ENCODE data around the gene TESK2.

The TESK2 gene

DNA sequence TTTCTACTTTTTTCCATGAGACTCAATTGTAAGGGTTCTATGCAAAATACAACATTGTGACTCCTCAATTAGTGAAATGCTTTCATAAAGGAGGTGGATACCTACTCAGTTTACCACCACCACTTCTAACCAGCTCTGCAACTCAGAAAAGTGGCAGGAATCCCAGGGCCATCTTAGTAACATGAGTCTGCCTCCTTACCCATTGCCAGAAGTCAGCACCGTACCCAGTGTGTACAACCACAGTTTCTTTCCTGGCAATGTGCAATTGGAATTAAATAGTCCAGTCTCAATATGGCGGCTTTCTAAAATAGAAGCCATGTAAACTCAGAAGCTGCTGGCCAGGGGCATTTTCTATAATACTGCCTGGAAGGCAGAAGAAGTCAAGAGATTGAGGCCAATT is 32.1 kb downstream of the TESK2 start:
- no peaks in the 10 kb centered on the region for H3K4me1 ChIP-seq (ENCODE audit: control insufficient read depth, insufficient read depth, low read length)
- no peaks in the 10 kb centered on the region for H3K36me3 ChIP-seq (ENCODE audit: insufficient read depth, low read length)
- H3K27me3 ChIP-seq (ENCODE audit: control insufficient read depth, insufficient read depth, low read length): no peaks in the 10 kb centered on the region
- H3K9ac ChIP-seq (ENCODE audit: low read depth, low read length): no peak overlapping the region
- H3K9me3 ChIP-seq (replicated peaks; ENCODE audit: low read length): no peaks in the 10 kb centered on the region
- H3K4me3 ChIP-seq (ENCODE audit: low read length): no peak overlapping the region
- no peak overlapping the region for H3K4me2 ChIP-seq (ENCODE audit: low read length)

DNA sequence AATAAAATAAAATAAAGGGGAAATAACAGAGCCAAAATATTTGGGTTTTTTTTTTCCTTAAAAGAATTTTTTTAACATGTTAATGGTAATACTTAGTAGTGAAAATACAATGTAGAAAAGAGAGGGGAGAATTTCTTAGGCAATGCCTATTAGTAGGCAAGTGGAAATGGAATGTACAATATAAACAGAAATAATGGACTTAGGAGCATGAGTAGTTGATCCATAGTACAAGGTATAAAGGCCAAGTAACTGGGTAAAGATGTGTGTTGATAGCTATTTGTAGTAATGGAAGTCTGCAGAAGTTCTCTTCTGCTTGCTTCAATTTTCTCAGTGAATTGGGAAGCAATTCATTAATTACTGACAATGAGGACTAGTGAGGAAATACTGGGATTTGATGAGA is 34.4 kb downstream of the TESK2 start:
- H3K4me3 ChIP-seq (ENCODE audit: low read length): no peak overlapping the region

DNA sequence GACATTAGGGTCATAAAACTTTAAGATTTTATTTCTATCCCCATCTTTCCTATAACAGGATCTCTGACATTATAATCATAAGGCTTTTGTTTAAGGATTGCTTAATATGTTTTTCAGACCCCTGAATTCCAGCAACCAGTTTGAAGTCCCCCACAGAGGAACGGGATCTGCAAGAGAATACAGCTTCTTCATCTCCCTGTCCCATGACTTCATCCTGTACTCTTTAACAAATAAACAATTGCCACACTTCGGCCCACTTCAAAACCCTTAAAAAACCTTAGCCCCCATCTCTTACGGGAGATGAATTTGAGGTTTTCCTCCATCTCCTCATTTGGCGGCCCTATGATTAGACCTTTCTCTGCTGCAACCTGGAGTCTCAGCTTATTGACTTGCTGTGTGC is 35.8 kb downstream of the TESK2 start:
- Histone ChIP-seq H3K27me3 (ENCODE audit: control insufficient read depth, insufficient read depth, low read length) (no peaks in the 10 kb centered on the region), H3K36me3 (ENCODE audit: insufficient read depth, low read length) (no peaks in the 10 kb centered on the region), H3K4me3 (ENCODE audit: low read length) (no peak overlapping the region), H3K4me1 (ENCODE audit: control insufficient read depth, insufficient read depth, low read length) (no peaks in the 10 kb centered on the region), H3K9ac (ENCODE audit: low read depth, low read length) (no peak overlapping the region), H3K4me2 (ENCODE audit: low read length) (no peak overlapping the region), H3K9me3 (replicated peaks; ENCODE audit: low read length) (no peaks in the 10 kb centered on the region)

More for the DNA sequence above, 34.4 kb downstream of the TESK2 start:
- H3K9ac ChIP-seq (ENCODE audit: low read depth, low read length): no peak overlapping the region
- H3K4me1 ChIP-seq (ENCODE audit: control insufficient read depth, insufficient read depth, low read length): no peaks in the 10 kb centered on the region
- no peaks in the 10 kb centered on the region for H3K9me3 ChIP-seq (replicated peaks; ENCODE audit: low read length)
- no peaks in the 10 kb centered on the region for H3K36me3 ChIP-seq (ENCODE audit: insufficient read depth, low read length)
- no peaks in the 10 kb centered on the region for H3K27me3 ChIP-seq (ENCODE audit: control insufficient read depth, insufficient read depth, low read length)
- no peak overlapping the region for H3K4me2 ChIP-seq (ENCODE audit: low read length)

DNA sequence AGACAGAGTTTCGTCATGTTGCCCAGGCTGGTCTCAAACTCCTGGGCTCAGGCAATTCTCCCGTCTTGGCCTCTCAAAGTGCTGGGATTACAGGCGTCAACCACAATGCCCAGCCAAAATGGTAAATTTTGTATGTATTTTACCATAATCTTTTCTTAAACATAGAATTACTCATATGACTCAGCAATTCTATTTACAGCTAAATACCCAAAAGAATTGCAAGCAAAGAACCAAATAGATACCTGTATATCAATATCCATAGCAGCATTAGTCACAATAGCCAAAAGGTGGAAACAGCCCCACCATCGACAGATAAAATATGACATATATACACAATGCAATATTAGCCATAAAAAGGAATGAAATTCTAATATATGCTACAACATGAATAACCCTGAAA is 36.5 kb downstream of the TESK2 start:
- Histone ChIP-seq H3K36me3 (ENCODE audit: insufficient read depth, low read length) (no peaks in the 10 kb centered on the region), H3K9ac (ENCODE audit: low read depth, low read length) (no peak overlapping the region), H3K27me3 (ENCODE audit: control insufficient read depth, insufficient read depth, low read length) (no peaks in the 10 kb centered on the region), H3K4me2 (ENCODE audit: low read length) (no peak overlapping the region), H3K4me1 (ENCODE audit: control insufficient read depth, insufficient read depth, low read length) (no peaks in the 10 kb centered on the region), H3K9me3 (replicated peaks; ENCODE audit: low read length) (no peaks in the 10 kb centered on the region), H3K4me3 (ENCODE audit: low read length) (no peak overlapping the region)

DNA sequence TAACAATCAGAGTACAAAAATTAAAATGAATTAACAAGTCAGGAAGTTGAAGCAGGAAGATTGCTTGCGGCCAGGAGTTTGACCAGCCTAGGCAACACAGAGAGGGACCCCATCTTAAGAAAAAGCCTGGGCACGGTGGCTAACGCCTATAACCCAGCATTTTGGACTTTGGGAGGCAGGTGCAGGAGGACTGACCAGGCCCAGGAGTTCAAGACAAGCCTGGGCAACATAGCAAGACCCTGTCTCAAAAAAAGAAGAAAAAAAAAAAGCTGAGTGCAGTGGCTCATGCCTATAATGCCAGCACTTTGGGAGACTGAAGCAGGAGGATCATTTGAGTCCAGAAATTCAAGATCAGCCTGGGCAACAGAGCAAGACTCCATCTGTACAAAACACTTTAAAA is 38.5 kb downstream of the TESK2 start:
- no peak overlapping the region for H3K4me3 ChIP-seq (ENCODE audit: low read length)
- H3K27me3 ChIP-seq (ENCODE audit: control insufficient read depth, insufficient read depth, low read length): no peaks in the 10 kb centered on the region
- H3K9ac ChIP-seq (ENCODE audit: low read depth, low read length): no peak overlapping the region
- no peak overlapping the region for H3K4me2 ChIP-seq (ENCODE audit: low read length)
- H3K9me3 ChIP-seq (replicated peaks; ENCODE audit: low read length): no peaks in the 10 kb centered on the region
- H3K36me3 ChIP-seq (ENCODE audit: insufficient read depth, low read length): no peaks in the 10 kb centered on the region
- H3K4me1 ChIP-seq (ENCODE audit: control insufficient read depth, insufficient read depth, low read length): no peaks in the 10 kb centered on the region

DNA sequence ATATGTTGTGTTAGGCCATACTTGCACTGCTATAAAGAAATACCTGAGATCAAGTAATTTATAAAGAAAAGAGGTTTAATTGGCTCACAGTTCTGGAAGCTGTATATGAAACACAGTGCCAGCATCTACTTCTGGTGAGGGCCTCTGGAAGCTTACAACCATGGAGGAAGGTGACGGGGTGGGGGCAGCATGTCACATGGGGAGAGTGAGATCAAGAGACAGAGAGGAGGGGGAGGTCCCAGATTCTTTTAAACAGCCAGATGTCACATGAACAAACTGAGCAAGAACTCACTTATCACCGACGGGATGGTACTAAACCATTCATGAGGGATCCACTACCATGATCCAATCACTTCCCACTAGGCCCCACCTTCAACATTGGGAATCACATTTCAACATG is 42.6 kb downstream of the TESK2 start:
- H3K4me1 ChIP-seq (ENCODE audit: control insufficient read depth, insufficient read depth, low read length): no peaks in the 10 kb centered on the region
- H3K9me3 ChIP-seq (replicated peaks; ENCODE audit: low read length): no peaks in the 10 kb centered on the region
- H3K27me3 ChIP-seq (ENCODE audit: control insufficient read depth, insufficient read depth, low read length): no peaks in the 10 kb centered on the region
- H3K4me3 ChIP-seq (ENCODE audit: low read length): no peak overlapping the region
- H3K4me2 ChIP-seq (ENCODE audit: low read length): no peak overlapping the region
- no peaks in the 10 kb centered on the region for H3K36me3 ChIP-seq (ENCODE audit: insufficient read depth, low read length)
- no peak overlapping the region for H3K9ac ChIP-seq (ENCODE audit: low read depth, low read length)

DNA sequence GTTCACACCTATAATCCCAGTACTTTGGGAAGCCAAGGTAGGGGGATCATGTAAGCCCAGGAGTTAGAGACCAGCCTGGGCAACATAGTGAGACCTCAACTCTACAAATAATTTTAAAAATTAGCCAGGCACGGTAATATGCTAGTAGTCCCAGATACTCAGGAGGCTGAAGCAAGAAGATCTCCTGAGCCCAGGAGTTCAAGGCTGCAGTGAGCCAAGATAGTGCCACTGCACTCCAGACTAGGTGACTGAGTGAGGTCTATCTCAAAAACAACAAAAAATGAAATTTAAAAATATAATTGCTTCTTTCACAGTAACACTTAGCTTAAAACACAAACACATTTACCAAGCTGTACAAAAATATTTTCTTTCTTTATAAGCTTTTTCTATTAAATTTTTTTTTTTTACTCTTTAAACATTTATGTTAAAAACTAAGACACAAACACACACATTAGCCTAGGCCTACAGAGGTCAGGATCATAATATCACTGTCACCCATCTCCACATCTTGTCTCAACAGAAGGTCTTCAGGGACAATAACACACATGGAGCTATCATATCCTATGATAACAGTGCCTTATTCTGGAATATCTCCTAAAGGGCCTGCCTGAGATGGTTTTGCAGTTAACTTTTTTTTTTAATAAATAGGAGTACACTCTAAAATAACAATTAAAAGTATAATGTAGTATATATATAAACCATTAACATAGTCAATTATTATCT is 43.9 kb downstream of the TESK2 start:
- no peaks in the 10 kb centered on the region for H3K27me3 ChIP-seq (ENCODE audit: control insufficient read depth, insufficient read depth, low read length)
- no peak overlapping the region for H3K9ac ChIP-seq (ENCODE audit: low read depth, low read length)
- H3K4me3 ChIP-seq (ENCODE audit: low read length): no peak overlapping the region
- no peaks in the 10 kb centered on the region for H3K36me3 ChIP-seq (ENCODE audit: insufficient read depth, low read length)
- peaks cover 4% of the 10 kb centered on the region for H3K4me1 ChIP-seq (ENCODE audit: control insufficient read depth, insufficient read depth, low read length)
- no peaks in the 10 kb centered on the region for H3K9me3 ChIP-seq (replicated peaks; ENCODE audit: low read length)
- no peak overlapping the region for H3K4me2 ChIP-seq (ENCODE audit: low read length)

DNA sequence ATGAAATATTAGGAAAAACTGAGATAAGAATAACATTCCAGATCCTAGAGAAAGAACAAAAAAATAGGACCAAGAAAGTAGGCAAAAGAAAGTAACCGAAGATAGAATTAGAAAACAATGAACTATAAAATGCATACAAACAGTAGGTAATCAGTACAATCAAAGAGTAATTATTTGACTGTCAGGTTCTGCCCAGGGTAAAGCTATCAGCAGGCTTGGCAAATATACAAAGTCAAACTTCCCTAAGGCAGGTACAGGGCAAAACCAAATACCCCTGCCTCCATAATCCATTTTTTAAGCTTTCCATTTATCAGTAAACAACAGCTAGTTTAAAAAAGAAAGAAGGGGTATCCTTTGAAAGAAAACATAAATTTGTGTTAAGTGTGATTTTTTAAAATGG is 44.4 kb downstream of the TESK2 start:
- Histone ChIP-seq H3K36me3 (ENCODE audit: insufficient read depth, low read length) (no peaks in the 10 kb centered on the region), H3K9me3 (replicated peaks; ENCODE audit: low read length) (no peaks in the 10 kb centered on the region), H3K4me3 (ENCODE audit: low read length) (no peak overlapping the region), H3K4me2 (ENCODE audit: low read length) (no peak overlapping the region), H3K27me3 (ENCODE audit: control insufficient read depth, insufficient read depth, low read length) (no peaks in the 10 kb centered on the region), H3K4me1 (ENCODE audit: control insufficient read depth, insufficient read depth, low read length) (peaks cover 4% of the 10 kb centered on the region), H3K9ac (ENCODE audit: low read depth, low read length) (no peak overlapping the region)

DNA sequence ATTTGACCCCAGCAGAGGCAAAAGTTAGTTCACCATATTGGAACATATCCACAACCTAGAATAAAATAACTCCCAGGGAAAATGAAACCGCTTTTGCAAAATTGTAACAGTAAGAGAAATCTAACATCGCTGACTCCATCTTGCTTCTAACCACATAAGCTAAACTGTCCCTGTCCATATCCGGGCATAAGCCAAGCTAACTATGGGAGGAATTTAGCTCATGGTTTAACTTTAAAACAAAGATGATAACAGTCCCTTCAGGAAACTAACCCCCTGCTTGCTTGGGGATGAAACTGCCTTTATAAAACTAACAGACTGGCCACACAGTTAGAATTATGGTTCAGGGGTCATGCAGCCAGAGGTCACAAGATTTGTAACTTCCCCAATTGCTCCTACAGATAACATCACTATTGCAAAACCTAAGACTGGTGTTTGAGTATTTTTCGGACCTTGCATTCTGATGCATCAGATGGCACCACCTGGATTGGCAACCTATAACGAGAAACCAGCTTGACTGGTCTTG is 46.3 kb downstream of the TESK2 start:
- peaks cover 4% of the 10 kb centered on the region for H3K4me1 ChIP-seq (ENCODE audit: control insufficient read depth, insufficient read depth, low read length)
- H3K36me3 ChIP-seq (ENCODE audit: insufficient read depth, low read length): no peaks in the 10 kb centered on the region
- H3K27me3 ChIP-seq (ENCODE audit: control insufficient read depth, insufficient read depth, low read length): no peaks in the 10 kb centered on the region
- H3K9ac ChIP-seq (ENCODE audit: low read depth, low read length): no peak overlapping the region
- H3K4me2 ChIP-seq (ENCODE audit: low read length): no peak overlapping the region
- no peak overlapping the region for H3K4me3 ChIP-seq (ENCODE audit: low read length)
- no peaks in the 10 kb centered on the region for H3K9me3 ChIP-seq (replicated peaks; ENCODE audit: low read length)

DNA sequence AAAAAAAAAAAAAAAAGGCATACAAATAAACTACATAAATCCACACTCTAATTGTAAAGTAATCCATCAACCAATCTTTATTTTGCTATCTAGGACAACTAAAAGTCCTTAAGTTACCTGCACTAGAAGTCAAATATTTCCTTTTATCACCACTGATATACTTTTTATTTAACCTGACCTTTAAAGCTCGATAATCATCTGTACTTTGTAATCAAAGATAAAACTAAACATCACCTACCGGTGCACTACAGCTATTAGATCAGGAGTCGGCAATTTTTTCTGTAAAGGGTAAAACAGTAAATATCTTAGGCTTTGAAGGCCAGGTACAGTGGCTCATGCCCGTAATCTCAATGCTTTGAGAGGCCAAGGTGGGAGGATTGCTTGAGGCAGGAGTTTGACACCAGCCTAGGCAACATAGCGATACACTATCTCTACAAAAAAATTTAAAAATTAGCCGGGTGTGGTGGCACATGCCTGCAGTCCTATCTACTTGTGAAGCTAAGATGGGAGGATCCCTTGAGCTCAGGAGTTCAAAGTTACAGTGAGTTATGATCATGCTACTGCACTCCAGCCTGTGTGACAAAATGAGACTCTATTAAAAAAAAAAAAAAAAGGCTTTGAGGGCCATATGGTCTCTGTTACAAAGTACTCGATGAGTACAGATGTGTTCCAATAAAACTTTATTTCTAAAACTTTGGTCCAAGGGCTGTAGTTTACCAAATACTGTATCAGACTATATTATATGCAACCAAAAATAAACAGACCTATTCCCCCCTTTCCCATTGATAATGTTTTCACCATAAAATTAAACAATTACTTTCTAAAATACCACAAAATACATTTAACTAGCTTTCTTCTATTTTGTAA is 47.1 kb downstream of the TESK2 start:
- Histone ChIP-seq H3K27me3 (ENCODE audit: control insufficient read depth, insufficient read depth, low read length) (no peaks in the 10 kb centered on the region), H3K36me3 (ENCODE audit: insufficient read depth, low read length) (no peaks in the 10 kb centered on the region), H3K4me3 (ENCODE audit: low read length) (no peak overlapping the region), H3K9ac (ENCODE audit: low read depth, low read length) (no peak overlapping the region), H3K4me2 (ENCODE audit: low read length) (no peak overlapping the region), H3K9me3 (replicated peaks; ENCODE audit: low read length) (no peaks in the 10 kb centered on the region), H3K4me1 (ENCODE audit: control insufficient read depth, insufficient read depth, low read length) (peaks cover 4% of the 10 kb centered on the region)

DNA sequence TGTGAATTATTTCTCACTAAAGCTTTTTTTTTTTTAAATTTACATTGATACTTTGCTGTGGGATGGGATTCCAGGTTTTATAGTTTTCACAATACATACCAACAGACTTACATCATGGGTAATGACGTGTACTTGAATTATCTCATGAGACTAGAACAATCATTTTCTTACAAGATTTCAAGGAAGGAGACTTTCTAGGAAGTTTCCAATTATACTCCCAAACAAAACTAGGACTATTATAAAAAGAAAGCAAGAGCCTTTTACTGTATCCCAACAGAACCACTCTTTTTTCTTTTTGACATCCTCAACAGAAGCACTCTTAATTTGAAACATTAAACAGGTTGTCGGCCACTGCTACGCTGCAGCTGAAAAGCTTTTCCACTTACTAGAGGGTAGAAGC is 48.7 kb downstream of the TESK2 start:
- peak overlapping the region; percentile 15 for H3K4me2 ChIP-seq (ENCODE audit: low read length)
- H3K4me3 ChIP-seq (ENCODE audit: low read length): no peak overlapping the region
- H3K9ac ChIP-seq (ENCODE audit: low read depth, low read length): no peak overlapping the region
- H3K36me3 ChIP-seq (ENCODE audit: insufficient read depth, low read length): no peaks in the 10 kb centered on the region
- H3K9me3 ChIP-seq (replicated peaks; ENCODE audit: low read length): no peaks in the 10 kb centered on the region
- H3K4me1 ChIP-seq (ENCODE audit: control insufficient read depth, insufficient read depth, low read length): peaks cover 4% of the 10 kb centered on the region
- no peaks in the 10 kb centered on the region for H3K27me3 ChIP-seq (ENCODE audit: control insufficient read depth, insufficient read depth, low read length)
